K562 (cell line): ENCODE results near the gene GPR4. TPM values are rescaled to one million over a fixed set of nuclear protein-coding genes. Genes with fewer than 3 reads are reported as not detected.
A peak's percentile ranks its signal among the peaks of the same experiment; 100 is the strongest.

Source experiments
- C11orf30 ChIP-seq: fragments of 450-650 bp; IDR thresholded peaks from 2 replicates; pipeline ENCODE4 v1.6.1; 2016; ENCODE audit warnings: low read depth, mild to moderate bottlenecking
- CTBP1 ChIP-seq: fragments of 450-650 bp; IDR thresholded peaks from 2 replicates; pipeline ENCODE4 v1.6.1; 2016; ENCODE audit warnings: borderline replicate concordance
- CTCF ChIP-seq, 3 experiments: IDR thresholded peaks in 2 of 3; conservative IDR thresholded peaks in 1 of 3; 2 replicates each; pipeline ENCODE4 v1.5.1; 2011 to 2012; ENCODE audit warnings: low read length in 3 of 3, mild to moderate bottlenecking in 3 of 3, control low read depth in 2 of 3, improper control_type of control experiment in 1 of 3, inconsistent platforms in 1 of 3, low read depth in 1 of 3, mixed read lengths in 1 of 3, moderate library complexity in 1 of 3; ENCODE audit not compliant: insufficient read depth in 2 of 3
- GMEB1 ChIP-seq: fragments of 250-450 bp; sonication (Bioruptor Pico); IDR thresholded peaks from 2 replicates; pipeline ENCODE4 v1.4.0; 2020; ENCODE audit warnings: mild to moderate bottlenecking
- HDAC8 ChIP-seq: fragments of 450-650 bp; IDR thresholded peaks from 2 replicates; pipeline ENCODE4 v1.6.1; 2016; ENCODE audit warnings: mild to moderate bottlenecking, missing genetic modification characterization, moderate library complexity, missing compliant biosample characterization
- HDGF ChIP-seq: fragments of 450-650 bp; IDR thresholded peaks from 2 replicates; pipeline ENCODE4 v1.6.1; 2016
- ILK ChIP-seq: fragments of 450-650 bp; IDR thresholded peaks from 2 replicates; pipeline ENCODE4 v1.6.1; 2016; ENCODE audit warnings: missing genetic modification characterization, low read depth, mild to moderate bottlenecking, missing compliant biosample characterization, moderate library complexity, borderline replicate concordance
- KDM4B ChIP-seq, 2 experiments: fragments of 450-650 bp in 1 of 2; sonication (generic) in 1 of 2; IDR thresholded peaks; 2 replicates each; pipeline ENCODE4 v1.6.1; 2016 to 2017; ENCODE audit warnings: borderline replicate concordance in 2 of 2, antibody characterized with exemption in 1 of 2, low read depth in 1 of 2, mild to moderate bottlenecking in 1 of 2
- MIER1 ChIP-seq: fragments of 450-650 bp; IDR thresholded peaks from 2 replicates; pipeline ENCODE4 v1.6.1; 2016; ENCODE audit warnings: antibody characterized with exemption, mild to moderate bottlenecking, low read depth
- MYNN ChIP-seq, 2 experiments: sonication (generic); formaldehyde crosslinking in 1 of 2; IDR thresholded peaks; 2 replicates each; pipeline versions ENCODE4 v1.5.0 to v1.6.1; 2016 to 2020; ENCODE audit warnings: antibody characterized with exemption in 1 of 2, missing genetic modification reagents in 1 of 2
- NCOA6 ChIP-seq: fragments of 450-650 bp; IDR thresholded peaks from 2 replicates; pipeline ENCODE4 v1.6.1; 2017; ENCODE audit warnings: mild to moderate bottlenecking
- SAFB2 ChIP-seq: fragments of 200-400 bp; formaldehyde crosslinking; IDR thresholded peaks from 2 replicates; pipeline ENCODE4 v1.6.1; 2018; ENCODE audit warnings: borderline replicate concordance, low read length, low read depth, moderate library complexity; ENCODE audit not compliant: severe bottlenecking
- SIN3A ChIP-seq, 2 experiments: fragments of 150-350 bp in 1 of 2; IDR thresholded peaks; 2 replicates each; pipeline ENCODE4 v1.6.1; 2011 to 2016; ENCODE audit warnings: borderline replicate concordance in 2 of 2, low read depth in 2 of 2, low read length in 2 of 2, mild to moderate bottlenecking in 2 of 2, moderate library complexity in 2 of 2; ENCODE audit not compliant: control insufficient read depth in 1 of 2
- SMAD1 ChIP-seq: fragments of 150-350 bp; IDR thresholded peaks from 2 replicates; pipeline ENCODE4 v1.6.1; 2014; ENCODE audit warnings: low read length, low read depth; ENCODE audit not compliant: partially characterized antibody
- STAT6 ChIP-seq: sonication (generic); formaldehyde crosslinking; IDR thresholded peaks from 2 replicates; pipeline ENCODE4 v1.8.1; 2023; ENCODE audit warnings: mild to moderate bottlenecking, missing genetic modification reagents
- TFAM ChIP-seq: fragments of 250-450 bp; sonication (Bioruptor Pico); conservative IDR thresholded peaks from 2 replicates; pipeline ENCODE4 v1.5.0; 2021; ENCODE audit warnings: mild to moderate bottlenecking, moderate library complexity
- ZKSCAN1 ChIP-seq: fragments of 150-350 bp; IDR thresholded peaks from 2 replicates; pipeline ENCODE4 v1.6.1; 2016; ENCODE audit warnings: low read depth, low read length
- ZNF143 ChIP-seq: sonication (generic); formaldehyde crosslinking; IDR thresholded peaks from 2 replicates; pipeline ENCODE4 v1.9.0; 2022; ENCODE audit warnings: mild to moderate bottlenecking, missing genetic modification reagents
- ZNF408 ChIP-seq: fragments of 250-450 bp; sonication (Bioruptor Pico); IDR thresholded peaks from 2 replicates; pipeline ENCODE4 v1.4.0; 2020; ENCODE audit warnings: low read depth, mild to moderate bottlenecking, moderate library complexity
- ZNF77 ChIP-seq: fragments of 250-450 bp; sonication (Bioruptor Pico); IDR thresholded peaks from 2 replicates; pipeline ENCODE4 v1.5.0; 2020
- polyA plus RNA-seq, 8 experiments: library from polyadenylated mRNA; depleted of rRNA in 4 of 8; stranded (reverse) in 5 of 8; unstranded in 3 of 8; fragments of >200 nt; fragmentation: Nextera tagmentation in 2 of 8; fragmentation: Illumina TruSeq in 1 of 8; extraction: Ambion mirVana in 2 of 8; extraction: Trizol in 1 of 8; gene quantifications; 2 replicates each; pipeline versions ENCODE4 v1.2.1 to v1.2.3, GENCODE V29; 2011 to 2014; ENCODE audit warnings: inconsistent platforms in 1 of 8, missing spikeins in 1 of 8
- total RNA-seq, 7 experiments: library from RNA; depleted of rRNA in 6 of 7; stranded (reverse); fragments of >200 nt in 6 of 7; fragmentation: Illumina TruSeq in 2 of 7; extraction: Trizol in 2 of 7; gene quantifications; 2 replicates each; pipeline versions ENCODE4 v1.2.1 to v1.2.3, GENCODE V29; 2011 to 2021; ENCODE audit warnings: low replicate concordance in 1 of 7

GPR4 gene
- total and polyA plus RNA-seq, 9 of the 15 experiments (the other 6 are each of a cell fraction or from before 2014, with no cell fraction given): 0.03 to 0.09 (median 0.04) TPM; not detected in 5

GRCh38 chr19:45584332-45585157 lies 17.5 kb downstream of the GPR4 start, which contains the start of gene OPA3 (continued):
- TF ChIP-seq CTBP1: peak; percentile 67; the same call in 1 of the 2 replicates
- TF ChIP-seq GMEB1 (CRISPR knock-in tag): peak; percentile 99
- TF ChIP-seq HDGF: no peak
- no peak for TF ChIP-seq HDAC8 (tag)
- peak; percentile 36 for TF ChIP-seq SMAD1
- TF ChIP-seq KDM4B (IDR thresholded peaks at IDR 0.05; ENCODE audit: borderline replicate concordance in 2 of 2, low read depth in 1 of 2): 0 out of 4 replicates have a peak, but pooled peaks of 1 of the 2 experiments have one; percentile 29
- no peak for TF ChIP-seq ZNF408 (CRISPR knock-in tag)
- no peak for TF ChIP-seq ZNF77 (CRISPR knock-in tag)
- peak; percentile 96 for TF ChIP-seq C11orf30
- no peak for TF ChIP-seq STAT6
- no peak for TF ChIP-seq MYNN (IDR thresholded peaks at IDR 0.05)
- TF ChIP-seq MYNN (CRISPR knock-in tag; IDR thresholded peaks at IDR 0.05): no peak
- no peak; a peak in 1 of 4 replicates for TF ChIP-seq SIN3A (IDR thresholded peaks at IDR 0.05; ENCODE audit: borderline replicate concordance in 2 of 2, control insufficient read depth in 1 of 2, low read depth in 2 of 2, low read length in 2 of 2)
- peak in 1 of 3 experiments; percentile 2; a peak in 1 of 6 replicates for TF ChIP-seq CTCF (IDR thresholded peaks at IDR 0.05 in 2 of 3, conservative IDR thresholded peaks at IDR 0.05 in 1 of 3; ENCODE audit: insufficient read depth in 2 of 3, low read depth in 1 of 3, low read length in 3 of 3)
- no peak; the same call in 1 of the 2 replicates for TF ChIP-seq ZNF143
- no peak for TF ChIP-seq ILK (tag)
- TF ChIP-seq NCOA6: peak; percentile 99
- no peak for TF ChIP-seq ZKSCAN1
- no peak for TF ChIP-seq SAFB2
- no peak for TF ChIP-seq TFAM
- TF ChIP-seq MIER1: no peak
